HG03135 (cell line): ENCODE results near the gene CEP170.
A peak's percentile ranks its signal among the peaks of the same experiment; 100 is the strongest.
"Not testable (repeated sequence)": the region's sequence is repeated elsewhere in the genome, so short reads cannot be mapped to it uniquely, and the experiment has no call there.

Source experiments
- ATAC-seq: cut with Tn5 transposase; IDR thresholded peaks from one replicate; pipeline ENCODE4 v1.9.1; 2021; ENCODE audit warnings: mild to moderate bottlenecking, moderate library complexity; ENCODE audit not compliant: unreplicated experiment

CEP170 gene

GRCh38 chr1:243183661-243184060 lies 71.4 kb downstream of the CEP170 start:
- not testable (repeated sequence) for ATAC-seq

- ATAC-seq, result not testable (repeated sequence)
Observed at GRCh38 chr1:243183176-243183575, 71.9 kb downstream of the CEP170 start.

GRCh38 chr1:243179720-243180119 lies 75.4 kb downstream of the CEP170 start:
- ATAC-seq, result no peak

GRCh38 chr1:243177792-243178191 lies 77.3 kb downstream of the CEP170 start:
- not testable (repeated sequence) for ATAC-seq

DNA sequence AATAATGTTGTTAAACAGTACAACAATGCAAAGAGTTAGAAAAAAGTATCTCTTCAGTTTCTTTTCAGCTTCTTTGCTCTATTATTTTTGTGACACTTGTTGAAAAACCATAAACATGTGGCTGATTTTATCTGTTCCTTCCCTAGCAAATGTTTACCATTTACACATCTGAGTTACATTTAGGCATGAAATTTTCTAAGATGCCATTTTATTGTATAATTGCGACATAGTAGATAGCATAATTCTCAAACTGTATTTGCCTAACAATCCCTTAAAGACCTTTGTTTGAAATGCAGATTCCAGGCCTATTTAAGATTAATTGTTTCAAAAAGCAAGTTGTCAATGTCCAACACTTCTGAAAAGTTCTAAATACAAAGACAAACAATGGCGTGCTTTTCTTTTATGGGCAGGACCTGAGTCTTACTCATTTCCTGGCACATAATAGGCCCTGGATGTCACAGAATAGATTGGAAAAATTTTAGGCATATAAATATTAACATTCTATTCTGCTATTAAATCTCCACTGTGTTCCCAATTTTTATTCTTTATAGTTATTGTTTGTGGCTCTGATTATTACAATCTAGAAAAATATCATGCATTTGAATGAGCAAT lies 81.2 kb downstream of the CEP170 start:
- not testable (repeated sequence) for ATAC-seq

DNA sequence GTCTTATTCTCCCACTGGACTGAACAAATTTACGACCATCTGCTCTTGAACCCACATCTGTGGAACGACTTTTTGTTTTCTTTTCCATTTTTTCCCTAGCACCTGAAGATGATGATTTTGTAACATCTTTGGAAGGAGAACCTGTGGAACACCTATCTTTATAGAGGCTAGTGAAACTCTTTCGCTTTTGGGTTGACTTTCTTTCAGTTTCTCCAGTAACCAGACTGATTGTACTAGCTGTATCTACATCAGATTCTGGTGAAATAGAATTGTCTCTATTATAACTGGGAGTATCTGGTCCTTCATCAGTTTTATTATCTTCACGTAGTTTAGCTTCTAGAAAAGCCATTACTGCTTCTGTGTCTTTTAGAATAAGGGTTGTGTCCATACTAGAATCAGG lies 90.2 kb downstream of the CEP170 start:
- ATAC-seq, result not testable (repeated sequence)

- not testable (repeated sequence) for ATAC-seq
Observed at GRCh38 chr1:243150906-243151305, 104.2 kb downstream of the CEP170 start.

GRCh38 chr1:243149120-243149519 lies 106.0 kb downstream of the CEP170 start:
- not testable (repeated sequence) for ATAC-seq

- not testable (repeated sequence) for ATAC-seq
Observed at GRCh38 chr1:243147351-243147750, 107.7 kb downstream of the CEP170 start.

GRCh38 chr1:243140498-243140897 lies 114.6 kb downstream of the CEP170 start:
- ATAC-seq, result not testable (repeated sequence)

- ATAC-seq, result not testable (repeated sequence)
Observed at GRCh38 chr1:243122876-243123409, 132.1 kb downstream of the CEP170 start.

GRCh38 chr1:243121939-243122338 lies 133.1 kb downstream of the CEP170 start:
- not testable (repeated sequence) for ATAC-seq

- ATAC-seq, result not testable (repeated sequence)
Observed at GRCh38 chr1:243118601-243119322, 136.3 kb downstream of the CEP170 start.

GRCh38 chr1:243116187-243116586 lies 138.9 kb downstream of the CEP170 start:
- ATAC-seq, result not testable (repeated sequence)

GRCh38 chr1:243114769-243115168 lies 140.3 kb downstream of the CEP170 start:
- ATAC-seq, result not testable (repeated sequence)

GRCh38 chr1:243114059-243114713 lies 140.9 kb downstream of the CEP170 start:
- ATAC-seq, result peak; percentile 95

DNA sequence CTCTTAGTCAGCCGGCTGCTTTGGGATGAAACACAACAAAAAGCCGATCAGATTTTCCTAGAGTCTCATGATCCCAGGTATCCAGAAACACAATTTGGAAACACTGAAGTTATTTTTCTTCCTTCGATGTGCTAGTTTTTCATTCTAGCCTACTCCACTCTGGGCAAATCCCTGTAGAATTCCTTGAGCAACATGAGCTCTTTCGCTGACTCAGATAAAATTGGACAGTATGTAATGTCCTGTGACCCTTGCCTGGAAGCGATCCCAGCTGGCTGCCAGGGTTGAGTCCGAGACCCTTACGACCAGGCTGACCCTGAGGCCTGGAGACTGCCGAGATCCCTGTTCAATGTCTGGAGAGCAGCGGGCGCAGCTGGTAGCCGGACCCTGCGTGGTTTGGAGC lies 147.9 kb downstream of the CEP170 start:
- ATAC-seq, result not testable (repeated sequence)

GRCh38 chr1:243105652-243106332 lies 149.3 kb downstream of the CEP170 start:
- ATAC-seq, result not testable (repeated sequence)

DNA sequence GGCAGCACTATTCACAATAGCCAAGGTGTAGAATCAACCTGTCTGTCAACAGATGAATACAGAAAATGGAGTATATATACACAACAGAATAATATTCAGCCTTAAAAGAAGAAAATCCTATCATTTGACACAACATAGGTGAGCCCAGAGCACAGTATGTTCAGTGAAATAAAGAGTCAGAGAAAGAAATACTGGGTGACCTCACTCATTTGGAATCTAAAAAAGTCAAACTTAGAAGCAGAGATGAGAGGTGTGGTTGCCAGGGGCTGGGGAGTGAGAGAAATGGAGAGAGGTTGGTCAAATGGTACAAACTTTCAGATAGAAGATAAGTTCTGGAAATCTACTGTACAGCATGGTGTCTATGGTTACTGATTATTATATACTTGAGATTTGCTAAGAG lies 150.0 kb downstream of the CEP170 start:
- ATAC-seq, result not testable (repeated sequence)

- ATAC-seq, result not testable (repeated sequence)
Observed at GRCh38 chr1:243104452-243104851, 150.6 kb downstream of the CEP170 start.

- peak; percentile 96 for ATAC-seq
Observed at GRCh38 chr1:243101551-243102050, 153.5 kb downstream of the CEP170 start.
